ENCODE results near the gene NR1I3. TPM values are rescaled to one million over a fixed set of nuclear protein-coding genes. Genes with fewer than 3 reads are reported as not detected.
"Not testable (repeated sequence)": the region's sequence is repeated elsewhere in the genome, so short reads cannot be mapped to it uniquely, and the experiment has no call there.

NR1I3 gene
- total RNA-seq, 4 donors from 2014 or later: 2.1 TPM; not detected in 3

DNA sequence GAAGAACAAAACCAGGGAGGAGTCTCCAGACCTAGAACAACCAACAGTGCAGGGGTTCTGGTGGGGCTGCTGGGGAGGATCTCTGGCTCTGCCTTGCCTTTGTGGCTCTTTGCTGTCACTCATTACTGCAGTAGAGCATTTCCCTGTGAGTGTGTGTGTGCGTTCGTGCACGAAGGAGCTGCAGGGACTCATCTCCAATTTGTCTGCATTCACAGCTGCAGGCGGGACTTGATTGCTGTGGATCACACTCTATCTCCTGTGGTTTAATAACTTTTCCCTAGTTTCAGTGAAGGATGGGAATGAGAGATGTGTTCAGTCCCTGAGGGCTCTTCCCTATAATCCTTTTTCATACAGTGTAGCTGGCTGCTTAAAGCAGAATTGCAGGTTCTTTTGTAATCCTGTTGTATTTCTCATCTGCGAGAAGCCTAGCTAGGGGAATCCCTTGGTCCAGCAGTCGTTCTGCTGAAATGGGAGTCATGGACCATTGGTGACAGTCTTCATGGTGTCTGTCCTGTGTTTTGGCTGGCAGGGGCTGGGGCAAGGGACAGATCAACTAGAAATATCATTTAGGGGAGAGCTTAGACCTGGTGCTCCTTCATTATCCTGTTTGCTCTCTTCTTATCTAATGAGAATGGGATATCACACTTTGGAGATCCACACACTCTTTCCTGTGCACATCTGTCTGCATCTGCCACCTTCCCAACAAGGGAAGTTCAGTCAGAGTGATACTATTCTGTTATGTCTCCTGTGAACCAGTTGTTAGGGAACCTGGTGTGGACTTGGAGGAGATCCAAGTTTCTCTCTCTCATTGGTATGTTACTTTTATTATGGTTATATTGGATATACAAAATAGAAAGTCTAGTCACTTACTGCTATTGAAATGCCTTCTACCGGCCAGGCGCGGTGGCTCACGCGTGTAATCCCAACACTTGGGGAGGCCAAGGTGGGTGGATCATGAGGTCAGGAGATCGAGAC lies 23.5 kb upstream of the NR1I3 start:
- intact Hi-C loops (cut with DNase I; ENCODE audit: low total_unique reads): no loop called here
- DNase-seq (ENCODE audit: low spot score in 2 of 2): peak in 1 of 2 donors; percentile 31
- no peak overlapping the region for H3K4me3 ChIP-seq (ENCODE audit: low read depth, poor library complexity, severe bottlenecking)
- 58% methylated on average over 12 of the region's 12 CpGs for WGBS, 2 donors
- TF ChIP-seq, protein P1, sequence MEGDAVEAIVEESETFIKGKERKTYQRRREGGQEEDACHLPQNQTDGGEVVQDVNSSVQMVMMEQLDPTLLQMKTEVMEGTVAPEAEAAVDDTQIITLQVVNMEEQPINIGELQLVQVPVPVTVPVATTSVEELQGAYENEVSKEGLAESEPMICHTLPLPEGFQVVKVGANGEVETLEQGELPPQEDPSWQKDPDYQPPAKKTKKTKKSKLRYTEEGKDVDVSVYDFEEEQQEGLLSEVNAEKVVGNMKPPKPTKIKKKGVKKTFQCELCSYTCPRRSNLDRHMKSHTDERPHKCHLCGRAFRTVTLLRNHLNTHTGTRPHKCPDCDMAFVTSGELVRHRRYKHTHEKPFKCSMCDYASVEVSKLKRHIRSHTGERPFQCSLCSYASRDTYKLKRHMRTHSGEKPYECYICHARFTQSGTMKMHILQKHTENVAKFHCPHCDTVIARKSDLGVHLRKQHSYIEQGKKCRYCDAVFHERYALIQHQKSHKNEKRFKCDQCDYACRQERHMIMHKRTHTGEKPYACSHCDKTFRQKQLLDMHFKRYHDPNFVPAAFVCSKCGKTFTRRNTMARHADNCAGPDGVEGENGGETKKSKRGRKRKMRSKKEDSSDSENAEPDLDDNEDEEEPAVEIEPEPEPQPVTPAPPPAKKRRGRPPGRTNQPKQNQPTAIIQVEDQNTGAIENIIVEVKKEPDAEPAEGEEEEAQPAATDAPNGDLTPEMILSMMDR (IDR thresholded peaks at IDR 0.05): no peak
- TF ChIP-seq POLR2A (IDR thresholded peaks at IDR 0.05): no peak

DNA sequence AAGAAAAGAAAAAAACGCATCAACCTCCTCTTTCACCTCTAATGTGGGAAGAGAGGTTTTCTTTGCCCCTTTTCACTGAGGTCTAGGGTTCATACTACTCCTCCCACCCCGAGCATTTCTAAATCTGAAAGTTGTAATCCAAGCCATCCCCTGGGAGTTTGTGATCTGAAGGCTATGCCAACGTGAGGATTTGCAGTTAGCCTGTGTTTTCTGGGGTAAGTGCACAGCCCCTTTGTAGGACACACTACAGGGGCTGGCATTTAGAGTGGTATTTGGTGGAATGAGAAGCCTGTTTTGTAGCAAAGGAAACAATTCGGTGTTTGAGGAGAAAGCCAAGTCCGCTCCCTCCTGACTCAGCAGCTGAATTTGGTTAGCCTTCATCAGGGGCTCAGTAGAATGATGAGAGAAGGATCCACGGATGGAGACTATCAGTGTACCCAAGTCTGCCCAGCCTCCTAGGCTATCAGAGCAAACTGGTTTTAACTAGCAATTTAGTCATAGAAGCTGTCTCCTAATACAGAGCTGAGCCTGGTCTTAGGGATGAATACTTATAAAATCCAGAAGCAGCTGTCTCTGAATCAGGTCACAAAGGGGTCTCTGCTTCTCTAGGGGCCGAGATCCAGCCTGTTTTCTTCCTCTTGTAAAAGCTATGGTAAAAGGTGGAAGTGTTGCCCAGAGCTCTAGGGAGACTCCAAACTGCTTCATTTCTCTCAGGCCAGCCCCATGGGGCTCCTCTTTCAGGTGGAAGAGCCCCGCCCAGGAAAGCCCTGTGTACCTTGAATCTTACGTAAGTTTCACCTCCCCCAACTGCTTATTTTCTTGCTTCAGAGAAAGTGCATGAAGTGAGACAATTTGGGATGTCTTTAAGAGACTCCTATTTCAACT lies 22.6 kb upstream of the NR1I3 start:
- 33 to 39% methylated on average over 9 of the region's 9 CpGs for WGBS, 2 donors
- DNase-seq (ENCODE audit: low spot score in 2 of 2): peak in 1 of 2 donors; percentile 12
- TF ChIP-seq, protein P1 (IDR thresholded peaks at IDR 0.05): no peak
- TF ChIP-seq POLR2A (IDR thresholded peaks at IDR 0.05): no peak
- intact Hi-C loops (cut with DNase I; ENCODE audit: low total_unique reads): no loop called here
- H3K4me3 ChIP-seq (ENCODE audit: low read depth, poor library complexity, severe bottlenecking): no peak overlapping the region

DNA sequence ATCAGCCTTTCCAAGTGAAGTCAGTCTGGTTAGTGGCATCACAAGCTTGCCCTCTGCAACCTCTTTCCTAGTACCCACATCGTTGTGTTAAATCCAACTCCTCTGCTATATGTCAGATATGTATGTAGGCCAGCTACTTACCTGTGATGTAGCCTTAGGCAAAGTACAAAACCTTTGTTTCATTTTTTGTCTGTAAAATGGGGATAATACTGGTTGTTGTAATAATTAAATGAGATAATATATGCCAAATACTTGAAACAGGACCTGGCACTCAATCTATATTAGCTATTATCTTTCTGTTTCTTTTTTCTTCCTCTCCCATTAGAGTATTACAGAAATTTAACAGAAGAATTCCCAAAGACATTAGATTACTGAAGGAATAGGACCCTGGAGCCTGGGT lies 21.8 kb upstream of the NR1I3 start:
- H3K4me3 ChIP-seq (ENCODE audit: low read depth, poor library complexity, severe bottlenecking): no peak overlapping the region
- intact Hi-C loops (cut with DNase I; ENCODE audit: low total_unique reads): no loop called here
- WGBS, 2 donors: 55 to 70% methylated on average over 1 of the region's 1 CpG
- no peak for DNase-seq (ENCODE audit: low spot score in 2 of 2)
- TF ChIP-seq, protein P1 (IDR thresholded peaks at IDR 0.05): no peak
- TF ChIP-seq POLR2A (IDR thresholded peaks at IDR 0.05): no peak

DNA sequence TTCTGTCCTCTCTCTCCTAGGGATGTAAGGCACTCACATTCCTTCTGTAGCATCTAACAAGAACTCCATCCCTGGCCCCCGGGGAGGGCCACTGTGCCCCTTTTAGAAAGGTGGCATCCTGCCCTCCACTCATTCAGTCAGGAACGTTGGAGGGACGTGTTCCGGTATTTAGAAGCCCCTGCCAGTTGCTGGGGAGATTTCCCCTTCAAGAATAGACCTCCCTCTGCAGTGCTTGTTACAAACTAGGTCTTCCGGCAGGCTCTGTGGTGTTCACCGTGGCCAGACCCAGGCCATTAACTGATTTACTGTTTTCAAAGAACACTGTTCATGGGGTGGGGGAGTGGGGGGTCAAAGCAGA lies 21.3 kb upstream of the NR1I3 start:
- intact Hi-C loops (cut with DNase I; ENCODE audit: low total_unique reads): no loop called here
- WGBS, 2 donors: 31 to 53% methylated on average over 6 of the region's 6 CpGs
- no peak overlapping the region for H3K4me3 ChIP-seq (ENCODE audit: low read depth, poor library complexity, severe bottlenecking)
- no peak for TF ChIP-seq POLR2A (IDR thresholded peaks at IDR 0.05)
- TF ChIP-seq, protein P1 (IDR thresholded peaks at IDR 0.05): no peak
- peak in 1 of 2 donors; percentile 40 for DNase-seq (ENCODE audit: low spot score in 2 of 2)

DNA sequence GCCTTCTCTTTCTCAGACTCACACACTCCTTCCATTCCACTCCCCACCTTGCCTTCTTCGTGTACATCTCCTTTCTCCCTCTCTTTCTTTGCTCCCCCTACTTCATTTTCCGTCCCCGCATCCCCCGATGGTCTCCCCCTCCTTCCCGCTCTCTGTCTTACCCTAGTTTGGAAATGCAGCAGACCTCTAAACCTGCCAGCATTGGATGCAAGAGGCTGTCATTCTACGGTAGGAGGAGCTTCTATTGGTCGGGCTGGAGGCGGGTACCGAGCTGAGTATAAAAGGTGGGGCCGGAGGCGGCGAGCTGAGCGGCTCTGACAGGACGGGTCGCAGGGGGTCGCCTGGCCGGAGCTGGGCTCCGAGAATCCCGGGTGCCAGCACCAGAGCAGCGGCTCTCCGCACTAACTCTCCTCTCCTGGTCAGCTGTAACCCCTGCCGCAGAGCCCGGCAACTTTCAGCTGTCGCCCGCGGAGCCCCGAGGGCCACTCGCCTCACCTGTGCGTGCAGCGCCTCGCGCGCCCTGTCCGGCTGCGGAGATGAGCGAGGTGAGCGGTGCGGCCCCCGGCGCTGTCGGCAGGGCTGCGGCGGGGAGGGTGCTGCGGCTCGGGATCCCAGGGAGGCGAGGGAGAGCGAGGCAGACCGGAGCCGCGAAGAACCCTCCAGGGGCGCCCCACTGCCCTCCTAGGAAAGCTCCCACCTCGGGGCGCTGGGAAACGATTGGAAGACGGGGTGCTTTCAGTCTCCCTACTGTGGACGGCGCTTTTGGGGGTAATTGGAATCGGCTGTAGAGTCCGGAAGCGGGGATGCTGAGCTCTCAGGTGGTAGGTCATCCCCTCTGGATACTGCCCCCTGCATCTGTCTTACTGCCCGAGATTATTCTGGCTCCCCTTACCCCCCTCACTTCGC lies 20.7 kb upstream of the NR1I3 start, which contains the start of gene PCP4L1:
TSS of gene PCP4L1 (plus strand) at position 307 of the 906 bp plus-strand sequence. CDS start at position 537, 230 bp downstream.
- H3K4me3 ChIP-seq (ENCODE audit: low read depth, poor library complexity, severe bottlenecking): peak within 1 kb of the TSS; percentile 15
- 4 to 8% methylated on average over 43 to 58 of the region's 62 CpGs for WGBS, 2 donors
- intact Hi-C loops (cut with DNase I; ENCODE audit: low total_unique reads): no loop called here
- TF ChIP-seq, protein P1 (IDR thresholded peaks at IDR 0.05): no peak
- no peak for TF ChIP-seq POLR2A (IDR thresholded peaks at IDR 0.05)
- DNase-seq (ENCODE audit: low spot score in 2 of 2): peak in 1 of 2 donors; percentile 85

DNA sequence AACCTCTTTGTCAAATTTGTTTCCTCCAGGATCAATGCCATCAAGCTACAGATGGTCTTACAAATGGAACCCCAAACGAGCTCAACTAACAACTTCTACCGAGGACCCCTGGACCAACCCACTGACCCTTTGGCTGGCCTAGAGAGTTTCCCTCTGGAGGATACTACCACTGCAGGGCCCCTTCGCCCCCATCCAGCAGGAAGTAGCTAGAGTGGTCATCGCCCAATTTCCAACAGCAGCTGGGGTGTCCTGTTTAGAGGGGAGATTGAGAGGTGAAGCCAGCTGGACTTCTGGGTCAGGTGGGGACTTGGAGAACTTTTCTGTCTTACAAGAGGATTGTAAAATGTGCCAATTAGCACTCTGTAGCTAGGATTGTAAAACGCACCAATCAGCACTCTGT lies 19.1 kb upstream of the NR1I3 start:
- H3K4me3 ChIP-seq (ENCODE audit: low read depth, poor library complexity, severe bottlenecking); DNase-seq (ENCODE audit: low spot score in 2 of 2); intact Hi-C loops (cut with DNase I; ENCODE audit: low total_unique reads): not testable (repeated sequence)
- WGBS, 2 donors: 93 to 99% methylated on average over 5 of the region's 5 CpGs

DNA sequence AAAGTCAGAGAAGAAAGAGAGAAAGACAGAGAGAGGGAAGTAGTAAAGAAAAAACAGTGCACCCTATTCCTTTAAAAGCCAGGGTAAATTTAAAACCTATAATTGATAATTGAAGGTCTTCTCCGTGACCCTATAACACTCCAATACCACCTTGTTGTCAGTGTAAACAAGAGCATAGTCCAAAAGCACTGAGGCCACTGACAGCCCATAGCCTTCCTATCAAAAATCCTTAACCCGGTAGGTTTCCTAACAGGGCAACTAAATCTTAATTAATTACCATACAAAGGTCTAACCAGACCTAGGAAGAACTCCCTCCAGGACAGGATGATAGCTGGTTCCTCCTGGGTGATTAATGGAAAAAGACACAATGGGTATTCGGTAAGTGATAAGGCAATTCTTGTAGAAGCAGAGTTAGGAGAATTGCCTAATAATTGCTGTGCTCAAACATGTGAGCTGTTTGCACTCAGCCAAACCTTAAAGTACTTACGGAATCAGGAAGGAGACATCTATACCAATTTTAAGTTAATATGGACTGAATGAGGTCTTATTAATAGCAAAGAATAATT lies 18.0 kb upstream of the NR1I3 start:
- 68 to 78% methylated on average over 4 of the region's 4 CpGs for WGBS, 2 donors
- DNase-seq (ENCODE audit: low spot score in 2 of 2); intact Hi-C loops (cut with DNase I; ENCODE audit: low total_unique reads); H3K4me3 ChIP-seq (ENCODE audit: low read depth, poor library complexity, severe bottlenecking): not testable (repeated sequence)

Data from lower leg skin (tissue), 4 donors.